ENCODE data around the gene OR1F1.
"Not testable (repeated sequence)": the region's sequence is repeated elsewhere in the genome, so short reads cannot be mapped to it uniquely, and the experiment has no call there.

Gene OR1F1

GRCh38 chr16:3152027-3152276 lies 36.1 kb upstream of the OR1F1 start:
- peak; percentile 69 for DNase-seq

- peak; percentile 96 for DNase-seq
These were observed 35.6 kb upstream of the OR1F1 start for GRCh38 chr16:3152277-3152990.

GRCh38 chr16:3152991-3153368 lies 35.0 kb upstream of the OR1F1 start:
- DNase-seq, result no peak

DNA sequence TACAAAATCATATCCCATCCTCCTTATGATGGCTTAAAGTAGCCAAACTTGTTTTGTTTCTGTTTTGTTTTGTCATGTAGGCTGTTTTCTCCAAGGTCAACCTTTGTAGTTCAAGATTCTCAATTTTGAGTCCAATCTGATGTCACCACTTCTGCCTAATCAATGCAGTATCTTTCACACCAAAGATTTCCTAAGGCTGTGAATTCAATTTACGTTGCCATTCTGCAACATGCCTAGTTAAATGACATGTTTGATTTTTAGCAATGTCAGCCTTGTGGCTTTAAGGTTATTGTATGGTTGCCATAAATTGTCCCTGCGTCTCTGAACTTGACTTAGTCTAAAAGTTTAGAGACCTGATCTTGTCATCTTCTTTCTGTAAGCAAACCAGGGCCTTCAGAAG lies 32.8 kb upstream of the OR1F1 start:
- DNase-seq, result no peak

- DNase-seq, result no peak
These were observed 32.0 kb upstream of the OR1F1 start for GRCh38 chr16:3155972-3156371.

DNA sequence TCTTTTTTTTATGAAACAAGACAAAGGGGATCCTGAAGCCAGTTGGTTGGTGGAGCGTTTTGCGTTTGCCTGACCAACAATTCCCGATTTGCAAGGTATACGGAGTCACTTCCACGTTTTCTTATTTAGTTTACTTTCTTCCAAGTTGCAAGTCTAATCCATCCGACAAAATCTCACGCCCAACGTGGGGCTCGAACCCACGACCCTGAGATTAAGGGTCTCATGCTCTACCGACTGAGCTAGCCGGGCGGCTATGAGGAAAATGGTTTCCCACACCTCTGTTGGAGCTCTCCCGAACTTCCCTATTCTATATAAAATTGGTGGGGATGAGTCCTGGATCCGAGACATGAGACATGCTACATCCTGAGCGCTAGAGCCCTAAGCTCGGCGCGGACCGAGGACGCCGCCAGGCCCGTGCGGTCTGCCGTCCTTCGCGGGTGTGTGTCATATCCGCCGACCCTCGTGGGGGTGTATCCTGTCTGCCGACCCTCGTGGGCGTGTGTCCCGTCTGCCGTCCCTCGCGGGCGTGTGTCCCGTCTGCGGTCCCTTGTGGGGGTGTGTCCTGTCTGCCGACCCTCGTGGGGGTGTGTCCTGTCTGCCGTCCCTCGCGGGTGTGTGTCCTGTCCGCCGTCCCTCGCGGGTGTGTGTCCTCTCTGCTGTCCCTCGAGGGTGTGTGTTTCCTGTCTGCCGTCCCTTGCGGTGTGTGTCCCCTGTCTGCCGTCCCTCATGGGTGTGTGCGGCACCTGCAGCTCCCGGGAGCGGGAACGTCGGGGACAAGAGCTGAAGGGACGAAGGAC lies 30.6 kb upstream of the OR1F1 start:
- peak; percentile 98 for DNase-seq

DNA sequence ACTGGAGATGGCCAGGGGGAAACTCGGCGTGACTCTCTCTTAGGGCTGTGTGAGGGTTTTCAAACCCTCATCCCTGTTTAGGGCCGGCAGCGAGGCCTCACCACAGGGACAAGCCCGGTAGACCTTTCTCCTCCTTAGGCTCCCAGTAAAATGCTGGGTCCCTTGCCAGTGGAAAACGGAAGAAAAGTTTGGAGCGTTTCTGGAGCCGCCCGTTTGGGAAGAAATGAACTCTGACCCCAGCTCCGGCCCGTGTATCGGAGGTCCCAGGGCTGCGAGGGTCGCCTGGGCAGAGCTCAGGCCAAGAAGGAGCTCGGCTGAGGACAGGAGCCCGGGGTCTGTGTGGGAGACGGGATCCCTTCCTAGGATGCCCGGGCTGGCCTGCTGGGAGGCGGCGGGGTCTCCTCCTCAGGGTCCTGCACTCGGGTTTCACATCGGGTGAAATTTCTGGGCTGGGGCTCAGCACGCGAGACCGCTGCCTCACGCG lies 29.9 kb upstream of the OR1F1 start:
- no peak for DNase-seq

DNA sequence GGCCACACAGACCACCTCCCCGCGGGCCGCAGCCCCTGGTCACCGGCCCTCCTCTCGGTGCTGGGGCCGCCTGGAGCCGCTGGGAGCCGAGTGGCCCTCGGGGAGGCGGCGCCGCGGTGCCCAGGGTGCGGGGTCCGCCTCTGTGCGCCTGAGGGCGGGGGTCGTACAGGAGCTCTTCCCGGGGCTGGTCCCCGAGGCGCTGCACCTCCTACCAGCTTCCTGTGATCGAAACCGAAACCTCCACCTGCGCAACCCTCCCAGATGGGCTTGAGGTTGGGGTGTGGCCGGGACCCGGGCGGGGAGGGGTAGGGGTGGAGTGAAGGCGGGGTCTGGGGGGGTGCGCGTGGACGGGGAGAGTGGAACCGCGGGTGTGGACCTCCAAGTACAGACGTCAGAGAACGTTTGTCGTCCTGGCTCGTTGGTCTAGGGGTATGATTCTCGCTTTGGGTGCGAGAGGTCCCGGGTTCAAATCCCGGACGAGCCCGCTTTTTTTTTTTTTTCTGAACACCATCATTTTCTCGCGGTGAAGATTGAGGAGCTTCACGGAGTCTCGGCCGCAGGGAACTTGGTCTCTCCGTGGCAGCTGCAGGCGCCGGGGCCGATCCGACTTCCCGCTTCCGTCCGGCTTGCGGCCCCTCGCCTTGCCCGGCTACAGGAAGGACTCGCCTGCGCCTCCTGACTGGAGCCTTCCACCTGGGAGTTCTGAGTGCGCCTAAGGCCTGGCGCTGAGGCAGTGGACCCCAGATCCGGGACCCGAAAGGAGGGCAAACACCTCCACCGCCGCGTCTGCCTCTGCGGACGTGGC lies 29.3 kb upstream of the OR1F1 start:
- peak; percentile 95 for DNase-seq

DNA sequence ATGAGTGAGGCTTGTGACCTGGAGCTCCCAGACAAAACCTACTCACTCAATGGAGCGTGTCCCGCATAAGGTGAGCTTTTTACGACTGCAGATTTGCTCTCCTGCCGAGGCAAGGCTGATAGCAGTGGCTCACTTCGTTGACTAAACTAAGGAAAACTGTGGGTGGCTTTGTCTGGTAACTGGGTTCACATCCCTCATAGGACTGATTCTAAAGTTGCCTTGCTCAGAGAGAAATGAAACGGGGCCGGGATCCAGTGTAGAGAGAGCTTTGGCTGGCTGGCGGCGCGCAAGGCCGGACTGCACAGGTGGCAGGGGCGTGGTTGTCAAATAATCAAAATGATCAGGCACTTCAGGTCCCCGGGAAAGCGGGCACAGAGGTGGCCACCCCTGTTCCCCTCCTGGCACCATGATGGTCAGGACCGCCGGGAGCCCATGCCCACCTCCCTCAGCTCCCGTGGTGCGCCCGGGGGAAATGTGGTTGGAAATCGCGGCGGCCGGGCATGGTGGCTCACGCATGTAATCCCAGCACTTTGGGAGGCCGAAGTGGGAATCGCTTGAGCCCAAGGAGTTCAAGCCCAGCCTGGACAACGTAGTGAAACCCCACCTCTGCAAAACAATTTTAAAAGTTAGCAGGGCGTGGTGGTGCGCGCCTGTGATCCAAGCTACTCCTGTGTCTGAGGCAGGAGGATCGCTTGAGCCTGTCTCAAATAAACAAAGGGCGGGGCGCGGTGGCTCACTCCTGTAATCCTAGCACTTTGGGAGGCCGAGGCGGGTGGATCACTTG lies 26.6 kb upstream of the OR1F1 start:
- DNase-seq, result peak; percentile 79

DNA sequence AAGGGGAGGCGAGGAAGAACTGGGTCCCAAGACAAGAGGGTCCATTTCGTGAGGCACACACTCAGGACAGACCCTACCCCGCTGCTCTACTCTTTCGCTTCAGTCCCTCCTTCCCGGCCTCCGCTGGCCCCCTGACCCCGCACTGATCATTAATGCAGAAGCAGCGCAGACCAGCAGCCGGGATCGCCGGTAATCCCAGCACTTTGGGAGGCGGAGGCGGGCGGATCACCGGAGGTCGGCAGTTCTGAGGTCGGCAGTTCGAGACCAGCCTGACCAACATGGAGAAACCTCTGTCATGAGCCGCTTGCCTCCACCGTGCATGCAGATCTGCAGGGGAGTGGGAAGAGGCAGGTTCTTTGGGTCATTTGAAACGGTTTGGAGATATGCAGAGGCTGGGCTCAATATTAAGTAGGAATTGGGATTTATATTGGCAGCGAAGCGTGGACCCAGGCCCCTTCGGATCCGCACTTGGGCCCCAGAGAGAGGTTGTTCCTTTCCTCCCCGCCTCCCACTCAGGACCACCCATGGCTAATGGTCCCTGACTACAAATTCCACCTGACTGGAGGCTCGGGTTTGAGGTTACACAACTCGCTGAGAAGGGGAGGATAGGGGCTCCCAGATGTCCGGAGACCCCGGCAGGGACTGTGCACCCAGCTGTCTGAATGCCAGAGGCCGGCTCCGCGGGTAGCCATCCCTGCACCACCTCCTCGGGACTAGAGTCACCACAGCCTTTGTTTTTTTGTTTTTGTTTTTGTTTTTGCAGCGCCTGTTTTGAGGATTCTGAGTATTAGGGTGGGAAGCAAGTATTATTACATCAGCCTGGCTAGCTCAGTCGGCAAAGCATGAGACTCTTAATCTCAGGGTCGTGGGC lies 23.6 kb upstream of the OR1F1 start:
- no peak for DNase-seq

DNA sequence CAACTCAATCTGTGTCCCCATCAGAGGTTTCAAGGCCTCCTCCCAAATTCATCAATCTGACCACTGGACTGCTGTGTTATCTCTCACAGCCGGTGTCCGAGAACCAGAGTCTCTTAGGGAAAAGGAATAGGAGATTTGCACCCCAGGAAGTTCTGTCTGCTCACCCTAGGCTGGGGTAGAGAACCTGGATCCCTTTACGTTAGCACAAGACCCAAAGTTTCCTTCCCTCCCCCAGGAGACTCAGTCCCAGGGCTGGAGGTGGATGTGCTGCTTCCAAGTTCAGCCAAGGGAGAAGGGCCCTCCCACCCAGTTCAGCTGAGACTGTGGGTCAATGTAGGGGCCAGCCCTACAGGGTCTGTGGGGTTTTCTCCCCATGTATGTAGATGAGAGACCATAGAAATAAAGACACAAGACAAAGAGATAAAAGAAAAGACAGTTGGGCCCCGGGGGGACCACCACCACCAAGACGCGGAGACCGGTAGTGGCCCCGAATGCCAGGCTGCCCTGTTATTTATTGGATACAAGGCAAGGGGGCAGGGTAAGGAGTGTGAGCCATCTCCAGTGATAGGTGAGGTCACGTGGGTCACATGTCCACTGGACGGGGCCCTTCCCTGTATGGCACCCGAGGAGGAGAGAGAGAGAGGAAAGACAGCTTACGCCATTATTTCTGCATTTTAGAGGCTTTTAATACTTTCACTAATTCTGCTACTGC lies 22.7 kb upstream of the OR1F1 start:
- no peak for DNase-seq

DNA sequence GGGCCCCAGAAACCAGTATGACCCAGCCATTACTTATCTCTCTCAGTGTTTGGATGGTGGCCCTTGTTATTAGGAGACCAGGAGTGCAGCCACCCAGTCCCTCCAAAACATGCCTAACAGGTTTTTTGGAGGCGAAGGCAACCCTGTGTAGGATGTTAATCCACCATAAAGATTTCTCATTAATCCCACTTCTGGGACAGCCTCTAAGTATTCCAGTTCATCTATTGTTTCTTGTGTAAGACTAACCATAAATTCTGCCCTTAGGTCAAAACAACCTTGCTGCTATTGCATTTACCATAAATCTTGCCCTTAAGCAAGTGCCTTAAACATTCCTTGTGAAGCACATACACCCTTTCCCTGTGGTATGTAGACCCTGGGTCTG lies 21.5 kb upstream of the OR1F1 start:
- no peak for DNase-seq

DNA sequence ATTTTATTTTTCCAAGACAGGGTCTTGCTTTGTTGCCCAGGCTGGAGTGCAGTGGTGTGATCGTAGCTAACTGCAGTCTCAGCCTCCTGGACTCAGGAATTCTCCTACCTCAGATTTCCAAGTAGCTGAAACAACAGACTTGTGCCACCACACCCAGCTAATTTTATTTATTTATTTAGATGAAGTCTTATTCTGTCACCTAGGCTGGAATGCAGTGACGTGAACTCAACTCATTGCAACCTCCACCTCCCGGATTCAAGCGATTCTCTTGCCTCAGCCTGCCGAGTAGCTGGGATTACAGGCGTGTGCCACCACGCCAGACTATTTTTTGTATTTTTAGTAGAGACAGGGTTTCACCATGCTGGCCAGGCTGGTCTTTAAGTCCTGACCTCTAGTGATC lies 19.3 kb upstream of the OR1F1 start:
- not testable (repeated sequence) for DNase-seq

DNA sequence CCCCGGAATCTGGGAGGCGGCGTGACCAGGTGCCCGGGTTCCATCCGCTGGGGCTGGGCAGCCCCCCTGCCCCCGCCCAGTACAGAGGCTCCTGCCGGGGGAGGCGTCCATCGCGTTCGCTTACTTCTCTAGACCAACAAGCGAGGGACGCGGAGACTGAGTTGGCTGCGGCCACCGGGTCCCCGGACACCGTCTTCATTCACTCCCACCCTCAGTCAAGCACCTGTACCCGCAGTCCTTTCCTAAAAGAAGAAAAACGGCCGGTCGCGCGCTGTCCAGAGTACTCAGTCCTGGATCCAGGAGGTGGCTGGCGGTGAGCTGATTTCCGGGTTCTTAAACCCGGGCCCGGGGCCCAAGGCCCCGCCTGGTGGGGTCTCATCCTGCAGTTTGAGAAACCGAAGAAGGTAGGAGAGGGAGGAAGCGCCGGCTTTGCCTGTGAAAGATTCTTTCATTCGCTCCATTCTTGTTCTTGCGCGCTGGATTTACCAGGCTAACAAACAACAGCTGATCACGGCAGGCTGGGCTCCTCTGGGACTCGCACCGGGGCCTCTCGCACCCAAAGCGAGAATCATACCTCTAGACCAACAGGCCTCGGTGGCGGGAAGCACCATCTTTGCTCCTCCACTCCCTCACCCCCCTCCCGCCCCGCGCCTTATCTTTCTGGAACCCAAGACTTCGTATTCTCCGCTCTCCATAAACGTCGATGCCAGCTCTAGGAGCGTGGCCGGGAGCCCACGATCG lies 17.4 kb upstream of the OR1F1 start:
- peak; percentile 67 for DNase-seq

DNA sequence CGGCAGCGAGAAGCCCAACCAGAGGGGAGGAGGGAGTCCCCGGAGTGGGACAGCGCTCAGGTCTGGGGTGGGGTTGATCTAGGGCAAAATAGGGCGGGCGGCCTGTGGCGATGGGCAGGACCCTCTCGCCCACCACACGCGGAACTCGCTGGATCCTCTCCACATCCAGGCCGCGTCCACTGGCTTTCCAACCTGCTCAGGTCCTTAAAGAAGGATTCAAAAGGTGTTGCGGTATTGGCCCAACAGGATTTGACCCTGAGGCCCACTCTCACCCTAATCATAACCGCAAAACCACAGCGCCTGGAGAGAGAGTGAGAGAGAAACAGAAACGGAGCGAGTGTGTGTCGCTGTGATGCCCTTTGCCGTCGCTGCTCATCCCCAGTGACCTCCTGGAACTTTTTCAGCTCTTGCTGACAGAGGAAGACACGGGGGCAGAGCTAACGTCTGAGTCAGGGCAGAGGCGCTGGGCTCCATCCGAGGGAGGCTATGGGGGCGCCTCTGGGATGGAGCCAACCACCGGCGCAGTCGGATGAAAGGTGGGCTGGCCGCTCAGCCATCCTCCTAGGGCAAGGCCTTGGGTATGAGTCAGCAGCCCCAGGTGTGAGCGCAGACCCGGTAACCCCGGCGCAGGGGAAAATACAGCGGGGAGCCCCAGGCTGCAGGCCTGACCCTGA lies 16.7 kb upstream of the OR1F1 start:
- peak; percentile 67 for DNase-seq

- DNase-seq, result peak; percentile 84
These were observed 16.0 kb upstream of the OR1F1 start for GRCh38 chr16:3171855-3172593.

GRCh38 chr16:3173892-3174617 lies 13.9 kb upstream of the OR1F1 start:
- DNase-seq, result peak; percentile 46

DNA sequence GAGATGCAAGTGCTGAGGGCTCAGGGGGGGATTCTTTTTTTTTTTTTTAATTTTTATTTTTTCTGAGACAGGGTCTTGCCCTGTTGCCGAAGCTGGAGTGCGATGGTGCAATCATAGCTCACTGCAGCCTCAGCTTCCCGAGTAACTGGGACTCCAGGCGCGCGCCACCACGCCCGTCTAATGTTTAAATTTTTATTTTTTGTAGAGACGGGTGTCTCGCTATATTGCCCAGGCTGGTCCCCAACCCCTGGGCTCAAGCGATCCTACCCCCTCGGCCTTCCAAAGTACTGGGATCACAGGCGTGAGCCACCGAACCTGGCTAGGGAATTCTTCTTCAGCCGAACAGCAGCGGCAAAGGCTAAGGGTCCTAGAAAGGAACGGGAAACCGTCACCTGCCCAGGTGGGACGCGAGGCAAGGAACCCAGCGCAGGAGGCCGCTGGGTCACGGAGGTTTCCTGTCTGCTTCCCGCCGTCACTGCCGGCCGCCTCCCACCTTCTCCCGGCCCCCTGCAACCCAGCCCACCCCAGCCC lies 13.3 kb upstream of the OR1F1 start:
- DNase-seq, result no peak

Measured in NCI-H146 (cell line).